IMR-90 (cell line): ENCODE measurements around the gene DPP6.

ENCODE experiments used
- MAFK ChIP-seq: IDR thresholded peaks from 2 replicates; pipeline ENCODE4 v1.6.1; 2012; ENCODE audit warnings: low read depth, low read length, improper control_type of control experiment
- POLR2A ChIP-seq: IDR thresholded peaks from 2 replicates; pipeline ENCODE4 v1.6.1; 2012; ENCODE audit warnings: mild to moderate bottlenecking, low read depth, low read length
- RAD21 ChIP-seq: IDR thresholded peaks from 2 replicates; pipeline ENCODE4 v1.6.1; 2012; ENCODE audit warnings: low read length, improper control_type of control experiment

- TF ChIP-seq RAD21 (no peak), POLR2A (no peak), MAFK (no peak)
Measured at GRCh38 chr7:154868921-154869320, 816.7 kb downstream of the DPP6 start.
